Measurements from ENCODE around the gene HSD17B1.

The HSD17B1 gene

GRCh38 chr17:42590886-42591285, 38.2 kb downstream of the HSD17B1 start:
- H4K91ac ChIP-seq (ENCODE audit: low read depth, low read length, poor library complexity), result no peak overlapping the region
- no peak overlapping the region for H3K14ac ChIP-seq (ENCODE audit: low read length)
- H3K18ac ChIP-seq (ENCODE audit: low read length), result no peak overlapping the region
- DNase-seq (ENCODE audit: low spot score), result no peak
- H2BK120ac ChIP-seq (ENCODE audit: low read depth, low read length), result no peak overlapping the region
- no peaks in the 10 kb centered on the region for H3K4me1 ChIP-seq (ENCODE audit: control insufficient read depth in 2 of 2, insufficient read depth in 1 of 2, low read depth in 1 of 2, low read length in 2 of 2)
- H3K27ac ChIP-seq (replicated peaks; ENCODE audit: low read length), result no peak overlapping the region
- H2BK5ac ChIP-seq (ENCODE audit: low read length), result no peak overlapping the region
- H3K27me3 ChIP-seq (ENCODE audit: control insufficient read depth in 3 of 3, insufficient read depth in 3 of 3, low read depth in 1 of 3, low read length in 3 of 3), result no peaks in the 10 kb centered on the region
- no CpG with 5 or more reads among the region's 2 CpGs for WGBS, 2 donors (ENCODE audit: extremely low coverage in 2 of 2, insufficient read length in 2 of 2, insufficient replicate concordance in 1 of 2)
- no peak overlapping the region for H3K4ac ChIP-seq (ENCODE audit: low read length)
- no peak overlapping the region for H3K9ac ChIP-seq (ENCODE audit: low read depth, low read length, poor library complexity)
- H3K79me1 ChIP-seq (ENCODE audit: low read depth, low read length), result no peaks in the 10 kb centered on the region
- no peak overlapping the region for H3K23ac ChIP-seq (ENCODE audit: low read depth, low read length, poor library complexity)
- no peak overlapping the region for H2BK12ac ChIP-seq (ENCODE audit: low read length)
- no peak overlapping the region for H3K4me2 ChIP-seq (ENCODE audit: insufficient read depth, low read length, poor library complexity, severe bottlenecking)
- no peaks in the 10 kb centered on the region for H3K9me3 ChIP-seq (replicated peaks in 1 of 2; ENCODE audit: control insufficient read depth in 2 of 2, insufficient read depth in 1 of 2, low read depth in 1 of 2, low read length in 2 of 2)
- H3K36me3 ChIP-seq (replicated peaks in 1 of 2; ENCODE audit: control insufficient read depth in 2 of 2, insufficient read depth in 2 of 2, low read length in 2 of 2), result peaks cover 11 to 62% of the 10 kb centered on the region in 2 donors
- H2AK5ac ChIP-seq (ENCODE audit: low read depth, low read length), result no peak overlapping the region
- H2BK15ac ChIP-seq (ENCODE audit: low read length), result no peak overlapping the region
- no peak overlapping the region for H4K8ac ChIP-seq (ENCODE audit: low read depth, low read length)
- H2AFZ ChIP-seq (ENCODE audit: low read length), result no peak overlapping the region
- H3K4me3 ChIP-seq (ENCODE audit: low read length in 2 of 2), result no peak overlapping the region

DNA sequence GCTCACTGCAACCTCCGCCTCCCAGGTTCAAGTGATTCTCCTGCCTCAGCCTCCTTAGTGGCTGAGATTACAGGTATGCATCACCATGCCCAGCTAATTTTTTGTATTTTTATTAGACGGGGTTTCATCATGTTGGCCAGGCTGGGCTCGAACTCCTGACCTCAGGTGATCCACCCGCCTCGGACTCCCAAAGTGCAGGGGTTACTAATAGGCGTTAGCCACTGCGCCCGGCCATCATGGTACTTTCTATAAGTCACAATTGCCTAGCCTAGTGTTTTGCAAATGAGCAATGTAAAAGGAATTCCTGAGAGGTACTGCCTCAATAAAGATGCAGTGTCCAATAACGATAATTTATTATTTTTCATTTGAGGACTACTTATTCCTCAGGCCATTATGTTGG, 38.7 kb downstream of the HSD17B1 start:
- Histone ChIP-seq H3K27ac (replicated peaks; ENCODE audit: low read length) (no peak overlapping the region), H2AFZ (ENCODE audit: low read length) (no peak overlapping the region), H3K18ac (ENCODE audit: low read length) (no peak overlapping the region), H3K36me3 (replicated peaks in 1 of 2; ENCODE audit: control insufficient read depth in 2 of 2, insufficient read depth in 2 of 2, low read length in 2 of 2) (peaks cover 8 to 58% of the 10 kb centered on the region in 2 donors), H3K4me1 (ENCODE audit: control insufficient read depth in 2 of 2, insufficient read depth in 1 of 2, low read depth in 1 of 2, low read length in 2 of 2) (no peaks in the 10 kb centered on the region), H4K8ac (ENCODE audit: low read depth, low read length) (no peak overlapping the region), H2AK5ac (ENCODE audit: low read depth, low read length) (no peak overlapping the region), H3K4me3 (ENCODE audit: low read length in 2 of 2) (no peak overlapping the region), H3K14ac (ENCODE audit: low read length) (no peak overlapping the region), H2BK120ac (ENCODE audit: low read depth, low read length) (no peak overlapping the region), H3K4me2 (ENCODE audit: insufficient read depth, low read length, poor library complexity, severe bottlenecking) (no peak overlapping the region), H3K23ac (ENCODE audit: low read depth, low read length, poor library complexity) (no peak overlapping the region), H3K4ac (ENCODE audit: low read length) (no peak overlapping the region), H2BK12ac (ENCODE audit: low read length) (no peak overlapping the region), H3K9me3 (replicated peaks in 1 of 2; ENCODE audit: control insufficient read depth in 2 of 2, insufficient read depth in 1 of 2, low read depth in 1 of 2, low read length in 2 of 2) (no peaks in the 10 kb centered on the region), H3K9ac (ENCODE audit: low read depth, low read length, poor library complexity) (no peak overlapping the region), H2BK5ac (ENCODE audit: low read length) (no peak overlapping the region), H4K91ac (ENCODE audit: low read depth, low read length, poor library complexity) (no peak overlapping the region), H2BK15ac (ENCODE audit: low read length) (no peak overlapping the region), H3K27me3 (ENCODE audit: control insufficient read depth in 3 of 3, insufficient read depth in 3 of 3, low read depth in 1 of 3, low read length in 3 of 3) (no peaks in the 10 kb centered on the region), H3K79me1 (ENCODE audit: low read depth, low read length) (no peaks in the 10 kb centered on the region)
- WGBS, 2 donors (ENCODE audit: extremely low coverage in 2 of 2, insufficient read length in 2 of 2, insufficient replicate concordance in 1 of 2), result no CpG with 5 or more reads among the region's 9 CpGs
- DNase-seq (ENCODE audit: low spot score), result no peak

DNA sequence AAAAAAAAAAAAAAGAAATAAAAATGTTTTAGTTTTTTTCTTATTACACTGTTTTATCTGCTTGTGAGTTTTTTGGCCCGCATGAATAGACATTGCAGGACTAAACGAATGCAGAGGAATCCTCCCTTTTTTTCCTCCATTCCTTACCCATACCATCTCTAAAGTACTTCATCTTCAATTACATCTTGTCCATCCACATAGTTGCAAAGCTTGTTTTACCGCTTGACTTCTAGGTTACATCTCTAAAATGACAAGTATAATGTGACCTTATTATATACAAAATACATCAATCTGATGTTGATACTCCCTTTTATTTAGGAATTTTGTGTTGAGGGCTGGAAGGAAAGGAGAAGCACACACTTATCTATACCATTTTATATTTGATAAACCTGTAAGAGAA, 43.7 kb downstream of the HSD17B1 start:
- WGBS, 2 donors (ENCODE audit: extremely low coverage in 2 of 2, insufficient read length in 2 of 2, insufficient replicate concordance in 1 of 2), result no CpG with 5 or more reads among the region's 3 CpGs
- DNase-seq (ENCODE audit: low spot score), result no peak
- no peak overlapping the region for H3K23ac ChIP-seq (ENCODE audit: low read depth, low read length, poor library complexity)
- H3K4me2 ChIP-seq (ENCODE audit: insufficient read depth, low read length, poor library complexity, severe bottlenecking), result no peak overlapping the region
- H3K36me3 ChIP-seq (replicated peaks in 1 of 2; ENCODE audit: control insufficient read depth in 2 of 2, insufficient read depth in 2 of 2, low read length in 2 of 2), result peaks cover 0 to 16% of the 10 kb centered on the region in 2 donors
- H4K8ac ChIP-seq (ENCODE audit: low read depth, low read length), result no peak overlapping the region
- no peak overlapping the region for H3K4me3 ChIP-seq (ENCODE audit: low read length in 2 of 2)
- no peak overlapping the region for H3K27ac ChIP-seq (replicated peaks; ENCODE audit: low read length)
- H3K4ac ChIP-seq (ENCODE audit: low read length), result no peak overlapping the region
- no peaks in the 10 kb centered on the region for H3K4me1 ChIP-seq (ENCODE audit: control insufficient read depth in 2 of 2, insufficient read depth in 1 of 2, low read depth in 1 of 2, low read length in 2 of 2)
- H3K9me3 ChIP-seq (replicated peaks in 1 of 2; ENCODE audit: control insufficient read depth in 2 of 2, insufficient read depth in 1 of 2, low read depth in 1 of 2, low read length in 2 of 2), result no peaks in the 10 kb centered on the region
- H3K27me3 ChIP-seq (ENCODE audit: control insufficient read depth in 3 of 3, insufficient read depth in 3 of 3, low read depth in 1 of 3, low read length in 3 of 3), result no peaks in the 10 kb centered on the region
- H3K9ac ChIP-seq (ENCODE audit: low read depth, low read length, poor library complexity), result no peak overlapping the region
- H3K79me1 ChIP-seq (ENCODE audit: low read depth, low read length), result no peaks in the 10 kb centered on the region
- H3K14ac ChIP-seq (ENCODE audit: low read length), result no peak overlapping the region
- H2BK5ac ChIP-seq (ENCODE audit: low read length), result no peak overlapping the region
- H2AK5ac ChIP-seq (ENCODE audit: low read depth, low read length), result no peak overlapping the region
- H2BK15ac ChIP-seq (ENCODE audit: low read length), result no peak overlapping the region
- H2BK12ac ChIP-seq (ENCODE audit: low read length), result no peak overlapping the region
- H4K91ac ChIP-seq (ENCODE audit: low read depth, low read length, poor library complexity), result no peak overlapping the region
- no peak overlapping the region for H3K18ac ChIP-seq (ENCODE audit: low read length)
- no peak overlapping the region for H2AFZ ChIP-seq (ENCODE audit: low read length)
- H2BK120ac ChIP-seq (ENCODE audit: low read depth, low read length), result no peak overlapping the region

DNA sequence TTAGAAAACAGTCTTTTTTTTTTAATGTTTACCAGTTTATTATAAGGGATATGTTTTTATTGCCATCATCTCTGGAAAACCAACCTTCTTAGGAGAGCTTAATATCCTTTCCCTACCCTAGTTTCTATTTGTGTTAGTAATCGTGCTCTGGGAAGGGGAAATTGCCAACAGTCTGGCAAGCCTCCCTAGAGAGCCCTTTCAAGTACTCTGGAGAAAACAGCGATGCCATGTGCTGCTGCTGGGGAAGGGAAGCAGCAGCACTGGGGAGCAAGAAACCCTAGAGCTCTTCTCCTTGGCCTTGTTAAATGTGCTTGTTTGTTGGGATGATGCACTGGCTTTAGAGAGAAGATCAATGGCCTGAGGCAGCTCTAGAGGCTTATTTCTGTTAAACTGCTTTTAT, 46.2 kb downstream of the HSD17B1 start:
- no peak overlapping the region for H2AK5ac ChIP-seq (ENCODE audit: low read depth, low read length)
- no peak overlapping the region for H3K4ac ChIP-seq (ENCODE audit: low read length)
- H2BK12ac ChIP-seq (ENCODE audit: low read length), result no peak overlapping the region
- no peak overlapping the region for H2BK120ac ChIP-seq (ENCODE audit: low read depth, low read length)
- no peaks in the 10 kb centered on the region for H3K79me1 ChIP-seq (ENCODE audit: low read depth, low read length)
- H4K91ac ChIP-seq (ENCODE audit: low read depth, low read length, poor library complexity), result no peak overlapping the region
- no peak overlapping the region for H3K4me3 ChIP-seq (ENCODE audit: low read length in 2 of 2)
- H3K27ac ChIP-seq (replicated peaks; ENCODE audit: low read length), result no peak overlapping the region
- WGBS, 2 donors (ENCODE audit: extremely low coverage in 2 of 2, insufficient read length in 2 of 2, insufficient replicate concordance in 1 of 2), result no CpG with 5 or more reads among the region's 2 CpGs
- H3K14ac ChIP-seq (ENCODE audit: low read length), result no peak overlapping the region
- no peak overlapping the region for H2BK15ac ChIP-seq (ENCODE audit: low read length)
- no peak overlapping the region for H3K23ac ChIP-seq (ENCODE audit: low read depth, low read length, poor library complexity)
- no peak overlapping the region for H4K8ac ChIP-seq (ENCODE audit: low read depth, low read length)
- no peak for DNase-seq (ENCODE audit: low spot score)
- H3K36me3 ChIP-seq (replicated peaks in 1 of 2; ENCODE audit: control insufficient read depth in 2 of 2, insufficient read depth in 2 of 2, low read length in 2 of 2), result peaks cover 0 to 15% of the 10 kb centered on the region in 2 donors
- H3K18ac ChIP-seq (ENCODE audit: low read length), result no peak overlapping the region
- no peak overlapping the region for H3K9ac ChIP-seq (ENCODE audit: low read depth, low read length, poor library complexity)
- no peaks in the 10 kb centered on the region for H3K4me1 ChIP-seq (ENCODE audit: control insufficient read depth in 2 of 2, insufficient read depth in 1 of 2, low read depth in 1 of 2, low read length in 2 of 2)
- no peak overlapping the region for H2AFZ ChIP-seq (ENCODE audit: low read length)
- no peak overlapping the region for H2BK5ac ChIP-seq (ENCODE audit: low read length)
- no peak overlapping the region for H3K4me2 ChIP-seq (ENCODE audit: insufficient read depth, low read length, poor library complexity, severe bottlenecking)
- H3K9me3 ChIP-seq (replicated peaks in 1 of 2; ENCODE audit: control insufficient read depth in 2 of 2, insufficient read depth in 1 of 2, low read depth in 1 of 2, low read length in 2 of 2), result no peaks in the 10 kb centered on the region
- H3K27me3 ChIP-seq (ENCODE audit: control insufficient read depth in 3 of 3, insufficient read depth in 3 of 3, low read depth in 1 of 3, low read length in 3 of 3), result no peaks in the 10 kb centered on the region

All from neuronal stem cell (in vitro differentiated cells).